ENCODE data around the gene MAPK8.

MAPK8 gene

GRCh38 chr10:48480397-48481374 is 174.2 kb downstream of the MAPK8 start:
- DNase-seq: no peak

DNA sequence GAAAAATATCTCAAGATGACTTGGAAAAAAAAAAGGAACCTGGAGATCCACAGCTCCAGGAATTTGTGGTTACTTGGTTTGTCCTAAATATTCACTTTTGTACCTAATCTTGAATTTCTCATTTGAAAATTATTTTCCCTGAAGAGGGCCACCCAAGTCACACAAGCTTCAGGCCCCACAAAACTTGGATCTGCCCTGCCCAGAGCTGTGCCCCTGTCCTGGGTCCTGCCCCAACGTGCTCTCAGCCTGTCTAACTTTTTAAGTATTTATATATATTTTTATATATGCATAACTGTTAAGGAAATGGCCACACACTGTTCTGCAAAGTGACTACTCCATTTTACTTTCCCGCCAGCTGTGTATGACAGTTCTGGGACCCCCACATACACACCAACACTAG is 174.9 kb downstream of the MAPK8 start:
- no peak for DNase-seq

DNA sequence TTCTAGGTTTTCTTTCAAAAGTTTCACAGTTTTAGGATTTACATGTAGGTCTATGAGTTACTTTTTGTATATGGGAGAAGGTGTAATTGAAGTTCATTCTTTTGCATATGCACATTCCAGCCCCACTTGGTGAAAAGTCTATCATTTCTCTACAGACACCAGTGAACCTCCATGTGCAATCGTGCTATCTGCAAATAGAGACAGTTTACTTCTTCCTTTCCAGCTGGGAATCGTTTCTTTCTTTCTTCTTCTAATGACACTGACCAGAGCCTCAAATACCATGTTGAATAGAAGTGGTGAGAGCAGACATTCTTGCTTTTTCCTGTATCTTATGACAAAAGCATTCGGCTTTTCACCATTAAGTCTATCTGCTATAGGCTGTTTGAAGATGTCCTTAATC is 175.7 kb downstream of the MAPK8 start:
- DNase-seq: no peak

- no peak for DNase-seq
These were observed 178.4 kb downstream of the MAPK8 start for GRCh38 chr10:48484911-48485310.

- DNase-seq: no peak
These were observed 179.2 kb downstream of the MAPK8 start for GRCh38 chr10:48485711-48486110.

DNA sequence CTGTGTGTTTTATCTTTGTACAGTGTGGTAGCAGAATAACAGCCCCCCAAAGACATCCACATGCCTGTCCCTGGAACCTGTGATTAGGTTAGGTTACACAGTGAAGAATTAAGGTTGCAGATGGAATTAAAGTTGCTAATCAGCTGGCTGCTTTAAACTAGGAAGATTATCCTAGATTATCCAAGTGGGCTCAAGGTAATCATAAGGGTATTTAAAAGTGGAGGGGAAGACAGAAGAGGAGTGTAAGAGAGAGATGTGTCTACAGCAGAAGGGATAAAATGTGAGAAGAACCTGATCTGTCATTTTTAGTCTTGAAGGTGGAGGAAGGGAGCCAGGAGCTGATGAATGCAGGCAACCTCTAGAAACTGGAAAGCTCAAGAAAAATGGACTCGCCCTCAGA is 180.8 kb downstream of the MAPK8 start:
- no peak for DNase-seq

Measured in cerebellar nuclear complex (tissue), 1 donor.